Ovary (tissue), 9 donors: ENCODE data around the gene FARP1. TPM values are rescaled to one million over a fixed set of nuclear protein-coding genes. Genes with fewer than 3 reads are reported as not detected.

ENCODE experiments used
- DNase-seq, 5 donors: peaks; one replicate each; pipeline ENCODE4 v3.0.0-alpha.2; 2019 to 2020
- H3K27ac ChIP-seq, 2 donors: fragments of 200-600 bp; one replicate each; pipeline versions ENCODE4 v1.5.1 to v1.8.0; 2019 to 2022
- H3K27me3 ChIP-seq: fragments of 200-600 bp; one replicate; pipeline ENCODE4 v1.8.0; 2022
- H3K36me3 ChIP-seq: fragments of 200-600 bp; sonication (generic); one replicate; pipeline ENCODE4 v1.5.1; 2019
- H3K4me1 ChIP-seq: one replicate; pipeline ENCODE4 v1.8.1; 2013; ENCODE audit warnings: mild to moderate bottlenecking, moderate library complexity; ENCODE audit not compliant: insufficient read depth
- H3K4me3 ChIP-seq: fragments of 200-600 bp; sonication (generic); one replicate; pipeline ENCODE4 v1.5.1; 2017
- H3K9me3 ChIP-seq, 2 donors: fragments of 200-600 bp in 1 of 2; sonication (generic) in 1 of 2; one replicate each; pipeline versions ENCODE4 v1.5.1 to v1.8.1; 2013 to 2019; ENCODE audit warnings: mild to moderate bottlenecking in 1 of 2, moderate library complexity in 1 of 2
- EP300 ChIP-seq: sonication (generic); formaldehyde crosslinking; IDR thresholded peaks from one replicate; pipeline ENCODE4 v1.6.1; 2017; ENCODE audit warnings: antibody characterized with exemption
- POLR2A ChIP-seq: fragments of 450-650 bp; IDR thresholded peaks from one replicate; pipeline ENCODE4 v1.6.1; 2017; ENCODE audit warnings: antibody characterized with exemption, mild to moderate bottlenecking, moderate library complexity
- WGBS, 3 donors: extraction: QIAGEN DNeasy Blood & Tissue Kit in 1 of 3; methylation state at CpG; one replicate each; pipeline versions ENCODE4 v1.1.5 to v1.1.7; 2013 to 2017; 5-methylcytosine and 5-hydroxymethylcytosine counted together
- intact Hi-C, 4 donors: fragments of 100-400 bp; cut with DNase I; formaldehyde crosslinking; loops; one replicate each; pipeline versions ENCODE4 v1.11.0 to v1.15.1; 2022 to 2023
- polyA plus RNA-seq, 2 donors: library from polyadenylated mRNA; stranded (reverse); fragments of 200-250 nt in 1 of 2; fragments of 350-450 nt in 1 of 2; fragmentation: Illumina TruSeq in 1 of 2; extraction: RNeasy Lipid Tissue Mini Kit (QIAGEN cat#74804) in 1 of 2; gene quantifications; one replicate each; pipeline ENCODE4 v1.2.3, GENCODE V29; 2013 to 2014
- total RNA-seq, 7 donors: library from RNA; depleted of rRNA in 2 of 7; stranded (reverse); fragments of >200 nt in 2 of 7; fragmentation: NEBNext Ultra II Directional in 3 of 7; extraction: Animal tissue kit (Norgen Biotek cat#: 25700) in 3 of 7; gene quantifications; one replicate each; pipeline versions ENCODE4 v1.1.0 to v1.2.4, GENCODE V29; 2016 to 2023
- TF ChIP-seq, protein P1 (sequence below), 3 donors: fragments of 450-650 bp in 2 of 3; fragments of 200-600 bp in 1 of 3; IDR thresholded peaks; one replicate each; pipeline versions ENCODE4 v1.5.1 to v1.8.0; 2016 to 2022; ENCODE audit warnings: antibody characterized with exemption in 3 of 3, mild to moderate bottlenecking in 1 of 3
- donor health status: DM: no; HTN: no; CAD: no; lungs with moderate emphysema.
- donor health status: DM: no; HTN: no; CAD: no.
- donor health status: Bipolar disorder and iron deficiency.
- donor health status: DM: yes; HTN: yes; CAD: no.
- donor health status: DM: no; HTN: no; CAD: no.
- donor health status: DM: yes; HTN: yes; CAD: no.

FARP1 gene
- total and polyA plus RNA-seq, 9 donors: 10.2 to 90.1 (median 35.6) TPM

DNA sequence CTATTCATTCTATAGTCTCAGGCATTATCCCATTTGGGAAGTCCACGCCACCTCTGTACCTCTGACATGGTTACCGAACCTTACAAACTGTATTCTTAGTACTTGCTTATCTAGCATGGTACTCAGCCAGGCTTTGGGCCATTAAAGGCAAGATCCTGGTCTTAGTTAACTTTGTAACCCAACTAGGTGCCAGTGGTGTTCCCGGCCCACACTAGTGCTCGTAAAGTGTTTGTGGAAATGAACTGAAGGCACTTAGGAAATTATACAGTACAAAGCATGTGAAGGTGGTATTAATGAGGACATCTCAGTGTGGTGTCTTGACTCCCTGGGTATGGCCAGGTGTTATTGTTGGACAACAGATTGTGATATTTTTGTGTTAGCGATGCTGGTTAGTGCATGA is 122.0 kb downstream of the FARP1 start:
- H3K27me3 ChIP-seq: no peaks in the 10 kb centered on the region
- H3K4me1 ChIP-seq: peaks cover 9% of the 10 kb centered on the region
- H3K27ac ChIP-seq: no peak overlapping the region
- WGBS, 3 donors: 96 to 98% (median 97%) methylated on average over 5 of the region's 5 CpGs
- DNase-seq: no peak
- intact Hi-C loops: no loop called here
- H3K4me3 ChIP-seq: no peak overlapping the region
- H3K9me3 ChIP-seq: no peaks in the 10 kb centered on the region
- no peaks in the 10 kb centered on the region for H3K36me3 ChIP-seq
- no peak for TF ChIP-seq EP300
- TF ChIP-seq, protein P1, sequence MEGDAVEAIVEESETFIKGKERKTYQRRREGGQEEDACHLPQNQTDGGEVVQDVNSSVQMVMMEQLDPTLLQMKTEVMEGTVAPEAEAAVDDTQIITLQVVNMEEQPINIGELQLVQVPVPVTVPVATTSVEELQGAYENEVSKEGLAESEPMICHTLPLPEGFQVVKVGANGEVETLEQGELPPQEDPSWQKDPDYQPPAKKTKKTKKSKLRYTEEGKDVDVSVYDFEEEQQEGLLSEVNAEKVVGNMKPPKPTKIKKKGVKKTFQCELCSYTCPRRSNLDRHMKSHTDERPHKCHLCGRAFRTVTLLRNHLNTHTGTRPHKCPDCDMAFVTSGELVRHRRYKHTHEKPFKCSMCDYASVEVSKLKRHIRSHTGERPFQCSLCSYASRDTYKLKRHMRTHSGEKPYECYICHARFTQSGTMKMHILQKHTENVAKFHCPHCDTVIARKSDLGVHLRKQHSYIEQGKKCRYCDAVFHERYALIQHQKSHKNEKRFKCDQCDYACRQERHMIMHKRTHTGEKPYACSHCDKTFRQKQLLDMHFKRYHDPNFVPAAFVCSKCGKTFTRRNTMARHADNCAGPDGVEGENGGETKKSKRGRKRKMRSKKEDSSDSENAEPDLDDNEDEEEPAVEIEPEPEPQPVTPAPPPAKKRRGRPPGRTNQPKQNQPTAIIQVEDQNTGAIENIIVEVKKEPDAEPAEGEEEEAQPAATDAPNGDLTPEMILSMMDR (IDR thresholded peaks at IDR 0.05): no peak
- no peak for TF ChIP-seq POLR2A

DNA sequence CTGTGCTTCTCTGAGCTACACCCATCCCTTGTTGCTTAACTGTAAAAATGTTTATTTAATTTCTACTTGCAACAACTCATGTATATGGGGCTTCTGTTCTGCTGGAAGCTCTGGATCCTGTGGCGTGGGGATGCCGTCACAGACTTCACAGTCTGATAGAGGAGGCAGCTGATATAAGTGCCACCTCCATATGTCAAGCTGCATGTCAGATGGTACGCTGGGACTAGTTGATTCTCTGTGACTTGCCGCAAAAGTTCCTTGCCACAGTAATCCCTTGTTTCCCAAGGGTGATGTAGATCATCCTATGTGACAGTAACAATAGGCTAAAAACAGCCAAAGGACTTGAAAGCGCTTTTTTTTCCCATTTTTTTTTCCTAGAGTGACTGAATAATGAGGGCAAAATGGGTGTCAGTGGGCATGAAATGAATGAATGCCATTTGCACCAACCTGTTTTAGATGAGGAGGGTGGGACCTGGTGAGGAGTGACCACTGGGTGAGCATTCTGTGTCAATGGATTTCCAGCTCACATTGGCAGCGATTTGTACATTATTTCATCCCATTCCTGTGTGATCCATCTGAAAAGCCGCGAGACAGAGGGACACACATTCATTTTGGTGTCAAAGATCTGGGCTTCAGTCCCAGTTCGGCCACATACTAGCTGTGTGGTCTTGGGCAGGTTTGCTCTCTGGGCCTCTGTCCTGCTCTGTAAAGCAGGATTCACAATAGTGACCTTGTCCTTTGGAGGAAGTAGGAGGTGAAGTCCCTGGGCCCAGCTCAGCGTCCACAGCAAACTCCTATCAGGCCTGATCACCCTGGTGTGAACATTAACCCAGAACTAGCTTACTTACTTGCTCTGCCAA is 123.0 kb downstream of the FARP1 start:
- WGBS, 3 donors: 75 to 83% (median 78%) methylated on average over 10 of the region's 10 CpGs
- no peaks in the 10 kb centered on the region for H3K27me3 ChIP-seq
- no peak overlapping the region for H3K4me3 ChIP-seq
- H3K9me3 ChIP-seq: no peaks in the 10 kb centered on the region
- TF ChIP-seq EP300: no peak
- TF ChIP-seq POLR2A: no peak
- TF ChIP-seq, protein P1 (IDR thresholded peaks at IDR 0.05): no peak
- intact Hi-C loops: no loop called here
- no peak for DNase-seq
- no peak overlapping the region for H3K27ac ChIP-seq
- H3K36me3 ChIP-seq: no peaks in the 10 kb centered on the region
- peaks cover 9% of the 10 kb centered on the region for H3K4me1 ChIP-seq

DNA sequence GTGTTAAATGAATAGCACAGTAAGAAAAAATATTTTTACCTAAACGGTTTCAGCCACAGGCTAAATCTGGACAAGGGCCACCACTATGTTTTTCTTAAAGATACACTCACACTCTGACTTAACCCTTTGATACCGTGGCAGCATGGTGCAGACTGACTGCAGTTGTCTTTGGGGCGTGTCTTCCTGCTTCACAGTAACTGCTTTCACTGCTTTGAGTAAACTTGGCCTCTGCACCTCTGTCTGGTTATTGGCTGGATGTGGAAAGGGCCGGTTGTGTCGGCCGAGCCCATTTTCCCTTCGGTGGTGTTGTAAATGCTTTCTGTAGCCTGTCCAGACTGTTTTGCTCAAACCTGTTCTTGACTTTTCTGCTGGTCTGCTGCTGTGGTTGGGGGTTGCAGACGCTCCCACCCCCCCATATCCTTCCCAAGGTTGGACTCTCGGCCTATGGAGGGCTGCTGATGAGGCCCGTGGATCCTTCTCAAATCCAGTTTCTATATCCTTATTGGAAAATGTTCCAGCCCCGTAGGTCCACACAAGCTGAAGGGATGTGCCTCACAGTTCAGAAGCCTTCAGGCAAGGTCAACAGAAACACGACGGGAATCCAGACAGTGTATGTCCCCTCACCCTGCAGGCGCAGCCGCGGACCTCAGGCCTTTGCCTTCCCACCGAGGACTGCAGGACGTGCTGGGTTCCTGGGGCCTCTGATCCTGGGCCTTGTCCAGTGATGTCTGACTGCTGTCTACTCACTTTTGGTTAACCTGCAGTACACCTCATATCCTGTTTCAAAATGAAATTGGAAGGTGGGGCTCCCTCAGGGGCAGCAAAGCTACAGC is 124.4 kb downstream of the FARP1 start:
- DNase-seq: peak in 1 of 5 donors; percentile 30
- WGBS, 3 donors: 23 to 38% (median 37%) methylated on average over 18 of the region's 18 CpGs
- H3K4me3 ChIP-seq: no peak overlapping the region

DNA sequence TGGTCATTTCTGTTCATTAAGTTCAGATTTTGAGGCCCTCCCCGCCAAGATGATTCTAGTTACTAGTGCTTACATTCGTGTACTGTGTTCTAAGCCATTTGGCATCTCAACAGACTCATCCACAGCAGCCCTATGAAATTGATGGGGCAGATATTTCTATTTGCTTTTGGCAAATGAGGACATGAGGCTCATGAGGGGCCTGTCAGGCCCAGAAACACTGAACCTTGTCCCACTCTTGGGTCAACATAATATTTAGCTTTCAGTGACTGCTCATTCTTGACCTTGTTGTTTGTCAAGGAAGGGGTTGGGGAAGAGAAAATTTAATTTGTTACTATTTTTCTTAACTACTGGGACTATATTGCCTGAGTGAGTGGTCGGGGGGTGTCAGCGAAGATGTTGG is 126.5 kb downstream of the FARP1 start:
- Histone ChIP-seq H3K9me3 (no peaks in the 10 kb centered on the region), H3K36me3 (no peaks in the 10 kb centered on the region), H3K4me1 (peaks cover 12% of the 10 kb centered on the region), H3K4me3 (no peak overlapping the region), H3K27ac (no peak overlapping the region), H3K27me3 (no peaks in the 10 kb centered on the region)
- no peak for DNase-seq
- intact Hi-C loops: no loop called here
- WGBS, 3 donors: 93 to 94% (median 93%) methylated on average over 4 of the region's 4 CpGs
- TF ChIP-seq, protein P1 (IDR thresholded peaks at IDR 0.05): no peak

More for the DNA sequence above, 124.4 kb downstream of the FARP1 start:
- no peak overlapping the region for H3K27ac ChIP-seq
- no peaks in the 10 kb centered on the region for H3K9me3 ChIP-seq
- no peaks in the 10 kb centered on the region for H3K36me3 ChIP-seq
- no peaks in the 10 kb centered on the region for H3K27me3 ChIP-seq
- TF ChIP-seq POLR2A (no peak), EP300 (no peak)
- H3K4me1 ChIP-seq: peaks cover 9% of the 10 kb centered on the region
- intact Hi-C loops: no loop called here
